OCI-M2 (cell line): ENCODE results near the gene SPATA19.

Experiments used
- DNase-seq: peaks from one replicate; lab custom pipeline; 2025; ENCODE audit not compliant: unreplicated experiment; lab: John Stamatoyannopoulos, UW

SPATA19 gene

GRCh38 chr11:133819114-133819513 lies 26.2 kb downstream of the SPATA19 start:
- no peak for DNase-seq

DNA sequence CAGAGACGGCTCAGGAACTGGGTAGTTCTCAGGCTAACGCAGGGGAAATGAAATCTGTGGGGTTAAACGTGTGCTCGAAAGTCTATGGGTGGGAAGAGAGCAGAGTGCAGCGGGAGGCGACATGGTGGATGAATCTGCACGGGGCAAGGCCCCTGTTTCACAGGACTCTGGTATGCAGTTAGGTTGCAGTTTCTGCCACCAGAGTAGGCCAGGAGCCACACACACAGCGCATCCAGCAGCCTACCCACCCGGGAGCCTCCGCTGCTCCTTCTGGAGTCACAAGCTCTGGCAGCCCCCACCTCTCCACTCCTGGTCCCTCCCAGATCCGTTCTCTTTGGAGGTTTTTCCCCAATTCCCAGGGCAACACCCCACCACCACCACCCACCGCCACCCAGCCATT lies 27.0 kb downstream of the SPATA19 start:
- no peak for DNase-seq

- DNase-seq: no peak
Measured at GRCh38 chr11:133817449-133817848, 27.9 kb downstream of the SPATA19 start.

DNA sequence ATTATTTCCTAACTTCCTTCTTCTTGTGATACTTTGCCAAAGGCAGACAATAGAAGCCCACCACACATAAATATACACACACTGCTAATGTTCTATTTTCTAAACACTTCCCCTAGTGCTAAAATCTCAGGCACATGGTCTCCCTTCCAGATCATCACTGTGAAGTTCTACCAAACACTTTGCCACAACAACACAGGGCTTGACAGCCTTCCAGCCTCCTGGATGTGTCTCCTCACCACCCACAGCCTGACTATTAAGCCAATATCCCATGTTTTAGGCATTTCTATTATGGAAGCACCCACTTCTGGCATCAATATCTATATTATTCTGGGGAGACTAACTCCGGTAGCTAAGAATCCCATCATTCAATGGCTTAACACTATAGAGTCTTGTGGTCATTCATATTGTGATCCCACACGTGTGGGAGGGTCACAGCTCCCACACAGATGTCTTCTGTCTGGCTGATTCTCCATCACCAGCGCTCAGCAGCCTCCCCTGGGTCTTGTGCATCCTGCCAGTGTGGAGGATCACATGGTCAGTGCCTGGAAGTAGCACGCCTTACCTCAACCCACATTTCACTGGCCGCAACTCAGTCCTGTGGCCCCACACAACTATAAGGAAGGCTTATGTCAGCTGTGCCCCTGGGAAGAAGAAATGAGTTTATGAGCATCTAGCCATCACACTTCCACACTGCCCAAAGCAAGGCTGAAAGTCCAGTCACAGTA lies 29.0 kb downstream of the SPATA19 start:
- no peak for DNase-seq

DNA sequence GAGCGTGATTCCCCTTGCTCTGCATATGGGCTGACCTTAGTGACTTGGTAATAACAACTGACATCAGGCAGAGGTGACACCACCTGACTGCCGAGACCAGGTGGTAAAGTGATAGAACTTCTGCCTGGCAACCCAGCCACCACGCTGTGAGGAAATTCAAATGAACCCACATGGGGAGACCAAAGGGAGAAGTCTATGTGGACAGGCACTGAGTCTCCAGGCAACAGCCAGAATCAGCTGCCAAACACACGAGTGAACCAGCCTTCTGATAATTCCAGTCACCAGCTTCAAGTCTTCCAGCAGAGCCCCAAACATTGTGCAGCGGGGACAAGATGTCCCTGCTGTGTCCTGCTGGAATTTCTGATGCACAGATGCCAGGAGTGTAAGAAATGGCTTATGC lies 29.7 kb downstream of the SPATA19 start:
- no peak for DNase-seq

GRCh38 chr11:133814588-133815100 lies 30.7 kb downstream of the SPATA19 start:
- DNase-seq: no peak

- DNase-seq: no peak
Measured at GRCh38 chr11:133811850-133812685, 33.2 kb downstream of the SPATA19 start.

- no peak for DNase-seq
Measured at GRCh38 chr11:133810766-133811165, 34.5 kb downstream of the SPATA19 start.

DNA sequence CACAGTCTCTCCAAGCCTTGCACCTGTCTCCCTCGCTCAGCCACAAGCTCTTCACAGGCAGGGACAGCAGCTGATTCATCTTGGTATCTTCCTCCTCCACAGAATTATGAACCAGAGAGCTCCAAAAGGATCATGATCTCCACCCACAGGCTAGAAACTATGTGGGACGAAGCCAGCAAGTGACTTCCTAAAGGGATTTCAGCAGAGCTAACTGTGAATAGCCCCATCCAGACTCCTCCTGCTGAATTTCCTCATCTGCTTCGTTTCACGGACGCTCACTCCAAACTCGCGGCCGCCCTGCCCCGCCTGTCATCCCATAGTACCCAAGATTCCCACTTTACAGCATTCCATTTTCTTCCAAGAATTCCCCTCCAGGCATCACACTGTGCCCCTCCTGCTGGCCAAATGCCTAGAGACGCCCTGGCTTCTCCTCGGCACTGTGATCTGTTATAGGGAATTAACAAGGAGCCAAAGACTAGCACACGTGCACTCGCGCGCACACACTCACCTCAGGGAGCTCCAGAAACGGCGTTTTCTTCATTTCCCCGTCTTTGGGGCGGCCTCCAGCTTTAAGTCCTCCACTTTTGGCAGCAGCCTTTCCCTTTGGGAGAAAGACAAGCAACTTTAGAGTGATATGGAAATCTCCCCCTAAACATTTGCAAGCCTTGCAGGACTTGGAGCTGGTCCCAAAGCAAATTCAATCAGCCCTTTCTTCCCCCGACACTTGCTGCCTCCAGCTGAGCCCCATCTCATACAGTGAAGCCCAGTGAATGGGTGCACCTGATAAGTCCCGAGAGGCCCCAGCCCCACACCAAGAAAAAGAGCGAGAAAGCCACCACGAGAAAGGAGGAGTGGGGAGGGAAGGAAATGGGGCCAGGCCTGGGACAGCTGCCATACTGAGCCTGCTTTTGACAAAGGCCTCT lies 35.5 kb downstream of the SPATA19 start:
- no peak for DNase-seq

GRCh38 chr11:133808393-133809140 lies 36.7 kb downstream of the SPATA19 start:
- no peak for DNase-seq

- DNase-seq: no peak
Measured at GRCh38 chr11:133803026-133803425, 42.3 kb downstream of the SPATA19 start.

- DNase-seq: no peak
Measured at GRCh38 chr11:133801356-133801755, 44.0 kb downstream of the SPATA19 start.

DNA sequence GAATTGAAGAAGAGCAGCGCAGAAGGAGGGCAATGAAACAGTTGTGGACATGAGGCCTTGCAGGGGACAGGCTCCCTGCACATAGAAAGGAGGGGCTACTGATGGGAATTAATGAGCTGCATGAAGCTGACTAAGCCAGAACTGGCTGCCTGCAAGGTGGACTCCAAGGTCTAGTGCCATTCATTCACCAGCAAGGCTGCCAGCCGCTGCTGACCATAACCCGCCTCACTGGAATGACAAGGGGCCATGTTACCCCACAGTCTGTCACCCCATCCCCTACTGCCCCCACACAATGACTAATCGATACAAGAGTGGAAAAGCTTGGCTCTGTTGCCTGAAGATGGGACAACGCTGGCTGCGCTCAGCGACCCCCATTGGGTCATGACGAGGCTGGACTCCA lies 44.6 kb downstream of the SPATA19 start:
- DNase-seq: no peak

DNA sequence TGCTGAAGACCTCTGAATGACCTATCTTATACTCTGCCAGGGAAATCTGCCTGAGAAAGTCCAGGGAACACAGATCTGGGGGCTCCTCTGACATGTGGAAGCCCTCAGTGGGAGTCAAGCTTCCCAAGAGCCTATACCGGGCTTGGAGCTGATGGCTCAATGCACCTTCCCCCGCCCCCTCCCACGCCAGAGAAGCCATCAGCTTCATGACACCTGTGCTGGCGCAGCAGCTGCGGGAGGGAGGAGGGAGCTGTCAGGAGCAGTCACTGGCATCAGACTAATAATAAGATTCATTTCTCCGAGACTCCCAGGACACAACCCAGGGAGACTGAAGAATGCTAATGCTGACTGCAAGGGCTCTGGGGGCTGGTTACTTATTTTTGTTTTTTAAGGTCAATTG lies 47.8 kb downstream of the SPATA19 start:
- no peak for DNase-seq

DNA sequence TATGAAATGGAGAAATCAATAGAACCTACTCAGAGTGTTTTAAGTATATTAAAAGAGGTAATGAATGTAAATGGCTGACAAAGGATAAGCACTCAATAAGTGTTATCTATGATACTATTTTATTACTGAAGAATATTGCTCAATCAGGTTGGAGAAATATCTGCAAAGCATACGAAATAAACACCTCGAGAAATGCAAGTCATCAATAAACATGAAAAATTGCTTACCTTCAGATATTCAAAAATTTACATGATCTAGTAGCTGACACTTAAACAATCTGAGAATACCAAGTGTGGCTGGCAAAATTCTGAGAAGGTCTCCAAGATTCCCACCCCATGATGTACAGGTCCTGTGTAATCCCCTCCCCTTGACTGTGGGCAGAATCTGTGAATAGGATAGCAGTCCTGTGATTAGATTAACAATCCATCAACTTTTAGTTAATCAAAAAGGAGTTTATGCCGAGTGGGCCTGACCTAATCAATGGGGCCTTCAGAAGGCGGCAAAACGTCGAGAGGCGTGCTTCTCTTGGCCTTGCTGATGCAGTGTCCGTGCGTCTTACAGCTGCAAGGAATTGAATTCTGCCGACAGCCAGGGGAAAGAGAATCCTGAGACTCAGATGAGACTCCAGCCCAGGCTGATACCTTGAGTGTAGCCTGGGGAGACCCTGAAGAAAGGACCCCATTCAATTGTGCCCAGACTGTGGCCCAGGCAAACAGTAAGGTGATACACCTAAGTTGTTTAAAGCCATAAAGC lies 49.1 kb downstream of the SPATA19 start:
- DNase-seq: no peak

- no peak for DNase-seq
Measured at GRCh38 chr11:133795088-133795487, 50.2 kb downstream of the SPATA19 start.

DNA sequence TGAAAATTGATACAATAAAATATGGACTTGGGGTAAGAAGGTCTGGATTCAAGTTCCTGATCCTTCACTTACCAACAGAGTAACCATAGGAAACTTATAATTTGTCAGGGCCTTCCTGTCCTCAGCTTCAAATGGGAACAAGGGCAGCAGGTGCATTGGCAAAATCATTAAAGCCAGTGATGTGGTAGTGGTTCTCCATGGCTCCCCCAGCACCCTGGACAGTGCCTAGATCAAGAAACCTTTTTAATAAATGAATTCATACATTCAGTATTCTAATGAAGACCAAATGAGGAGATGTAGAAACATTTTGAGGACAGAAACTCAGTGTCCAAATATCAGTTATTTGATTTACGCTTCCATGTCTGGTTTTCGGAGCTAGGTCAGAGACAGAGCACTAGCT lies 51.1 kb downstream of the SPATA19 start:
- no peak for DNase-seq

- no peak for DNase-seq
Measured at GRCh38 chr11:133793271-133794035, 51.9 kb downstream of the SPATA19 start.

DNA sequence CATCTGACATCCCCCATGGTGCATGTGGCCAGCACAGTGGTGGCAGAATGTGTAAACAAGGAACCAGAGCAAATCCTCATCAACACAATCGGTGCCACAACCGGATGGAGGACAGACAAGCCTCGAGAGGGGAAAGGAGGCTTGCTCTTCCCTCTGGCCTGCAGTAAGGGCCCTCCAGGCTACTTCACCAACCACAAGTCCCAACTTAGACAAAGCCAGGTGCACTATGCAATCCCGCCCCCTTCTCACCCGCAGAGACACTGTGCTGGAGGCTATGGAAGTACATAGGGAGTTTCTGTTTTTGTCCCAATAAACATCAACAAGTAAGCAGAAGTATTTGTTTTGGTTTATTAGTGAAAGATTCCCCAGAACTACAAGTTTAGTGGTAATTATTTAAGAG lies 54.3 kb downstream of the SPATA19 start:
- no peak for DNase-seq
